ENCODE data around the gene HGFAC.

DNA sequence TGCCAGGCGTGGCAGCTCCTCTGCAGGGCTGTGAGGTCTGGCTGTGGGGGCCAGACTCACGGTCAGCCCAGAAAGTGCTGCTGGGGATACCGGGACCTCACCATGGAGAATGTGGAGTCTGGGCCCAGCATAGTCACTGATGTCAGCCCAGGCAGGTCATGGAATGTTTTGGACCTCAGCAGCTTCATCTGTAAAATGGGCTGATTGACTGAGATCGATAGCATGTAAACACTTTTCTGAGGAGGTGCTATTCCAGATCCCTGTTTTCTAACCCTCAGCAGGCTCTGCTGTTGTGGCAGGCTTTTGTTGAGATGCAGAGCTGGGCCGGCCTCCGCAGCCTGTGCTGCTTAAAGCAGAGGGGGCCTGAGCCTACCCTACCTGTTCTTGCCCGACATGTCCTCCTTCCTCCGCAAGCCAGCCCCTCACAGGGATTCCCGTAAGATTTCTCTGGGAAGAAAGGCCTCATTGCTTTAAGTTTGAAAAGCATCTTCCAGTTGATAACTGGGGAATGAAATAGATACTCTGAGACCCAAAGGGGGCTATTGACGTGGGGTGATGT, 38.3 kb upstream of the HGFAC start:
- TF ChIP-seq, protein P1, sequence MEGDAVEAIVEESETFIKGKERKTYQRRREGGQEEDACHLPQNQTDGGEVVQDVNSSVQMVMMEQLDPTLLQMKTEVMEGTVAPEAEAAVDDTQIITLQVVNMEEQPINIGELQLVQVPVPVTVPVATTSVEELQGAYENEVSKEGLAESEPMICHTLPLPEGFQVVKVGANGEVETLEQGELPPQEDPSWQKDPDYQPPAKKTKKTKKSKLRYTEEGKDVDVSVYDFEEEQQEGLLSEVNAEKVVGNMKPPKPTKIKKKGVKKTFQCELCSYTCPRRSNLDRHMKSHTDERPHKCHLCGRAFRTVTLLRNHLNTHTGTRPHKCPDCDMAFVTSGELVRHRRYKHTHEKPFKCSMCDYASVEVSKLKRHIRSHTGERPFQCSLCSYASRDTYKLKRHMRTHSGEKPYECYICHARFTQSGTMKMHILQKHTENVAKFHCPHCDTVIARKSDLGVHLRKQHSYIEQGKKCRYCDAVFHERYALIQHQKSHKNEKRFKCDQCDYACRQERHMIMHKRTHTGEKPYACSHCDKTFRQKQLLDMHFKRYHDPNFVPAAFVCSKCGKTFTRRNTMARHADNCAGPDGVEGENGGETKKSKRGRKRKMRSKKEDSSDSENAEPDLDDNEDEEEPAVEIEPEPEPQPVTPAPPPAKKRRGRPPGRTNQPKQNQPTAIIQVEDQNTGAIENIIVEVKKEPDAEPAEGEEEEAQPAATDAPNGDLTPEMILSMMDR (IDR thresholded peaks at IDR 0.05), result no peak
- TF ChIP-seq POLR2A (IDR thresholded peaks at IDR 0.05), result no peak

All from thyroid gland (tissue), 4 donors.